GM12878 (cell line): ENCODE data around the gene ATRNL1. TPM values are rescaled to one million over a fixed set of nuclear protein-coding genes. Genes with fewer than 3 reads are reported as not detected.

Experiments
- ATAC-seq: fragments of 200-7000 bp; cut with Tn5 transposase; 3 replicates; pipeline ENCODE4 v1.9.1; 2020; ENCODE audit warnings: mild to moderate bottlenecking, moderate library complexity
- BruUV-seq: library from RNA; stranded (reverse); fragments of 400-500 nt; replicated peaks from 2 replicates; lab custom pipeline; 2021; lab: Mats Ljungman, UMichigan
- CTCF ChIA-PET: fragments of 300-600 bp; sonication (Branson Sonifier 250); formaldehyde crosslinking; extraction: SDS; loops from one replicate; lab custom pipeline; 2021; ENCODE audit warnings: inconsistent platforms; lab: Yijun Ruan, JAX
- POLR2A ChIA-PET: fragments of 350-600 bp; formaldehyde crosslinking; extraction: SDS; loops from one replicate; lab custom pipeline; 2021; ENCODE audit warnings: inconsistent platforms; lab: Charles Lee
- RAD21 ChIA-PET: fragments of 300-600 bp; sonication (Branson Sonifier 250); formaldehyde crosslinking; loops from one replicate; lab custom pipeline; 2023; ENCODE audit warnings: antibody characterized with exemption; ENCODE audit not compliant: unreplicated experiment; lab: Charles Lee
- SMC1A ChIA-PET: fragments of 300-600 bp; sonication (Branson Sonifier 250); formaldehyde crosslinking; loops from one replicate; lab custom pipeline; 2023; ENCODE audit not compliant: unreplicated experiment, uncharacterized antibody; lab: Charles Lee
- DNase-seq: peaks from one replicate; pipeline ENCODE4 v3.0.0-alpha.2; 2011; ENCODE audit warnings: low read depth, low spot score
- FAIRE-seq: peaks from 3 replicates; lab custom pipeline; 2011; peaks lifted over from hg19 to GRCh38; lab: Jason Lieb, UNC
- H2AFZ ChIP-seq: 2 replicates; pipeline ENCODE4 v1.6.0; 2011; ENCODE audit warnings: low read depth, low read length, control low read depth; ENCODE audit not compliant: control insufficient read depth
- H3K27ac ChIP-seq: 2 replicates; pipeline ENCODE4 v1.5.1; 2011; ENCODE audit warnings: control low read depth; ENCODE audit not compliant: control insufficient read depth, insufficient read depth
- H3K27me3 ChIP-seq, 2 experiments: replicated peaks in 1 of 2; 2 replicates each; pipeline versions ENCODE4 v1.6.0 to v1.6.1; 2011; ENCODE audit warnings: low read length in 1 of 2; ENCODE audit not compliant: control insufficient read depth in 2 of 2, insufficient read depth in 2 of 2
- H3K36me3 ChIP-seq, 2 experiments: 2 replicates each; pipeline ENCODE4 v1.5.1; 2011; ENCODE audit warnings: low read length in 1 of 2; ENCODE audit not compliant: control insufficient read depth in 2 of 2, insufficient read depth in 2 of 2
- H3K4me1 ChIP-seq: 2 replicates; pipeline ENCODE4 v1.6.1; 2011; ENCODE audit warnings: mild to moderate bottlenecking, low read length, moderate library complexity, mixed read lengths; ENCODE audit not compliant: control insufficient read depth, insufficient read depth
- H3K4me2 ChIP-seq: 2 replicates; pipeline ENCODE4 v1.6.0; 2011; ENCODE audit warnings: control low read depth; ENCODE audit not compliant: control insufficient read depth, insufficient read depth
- H3K4me3 ChIP-seq: fragments of 200-600 bp; sonication (generic); 2 replicates; pipeline ENCODE4 v1.5.1; 2016
- H3K79me2 ChIP-seq: 2 replicates; pipeline ENCODE4 v1.6.0; 2011; ENCODE audit warnings: low read length; ENCODE audit not compliant: control insufficient read depth, insufficient read depth
- H3K9ac ChIP-seq: 2 replicates; pipeline ENCODE4 v1.8.0; 2011; ENCODE audit warnings: low read length, control low read depth, mixed read lengths; ENCODE audit not compliant: control insufficient read depth, insufficient read depth
- H3K9me3 ChIP-seq: replicated peaks from 3 replicates; pipeline ENCODE4 v1.5.1; 2011; ENCODE audit warnings: mild to moderate bottlenecking, low read length; ENCODE audit not compliant: control insufficient read depth, insufficient read depth
- H4K20me1 ChIP-seq: 2 replicates; pipeline ENCODE4 v1.6.0; 2011; ENCODE audit not compliant: control insufficient read depth, insufficient read depth
- BACH1 ChIP-seq: fragments of 450-650 bp; IDR thresholded peaks from 2 replicates; pipeline ENCODE4 v1.6.1; 2017; ENCODE audit warnings: mild to moderate bottlenecking, borderline replicate concordance
- CBX3 ChIP-seq: fragments of 200-600 bp; sonication (generic); IDR thresholded peaks from 2 replicates; pipeline ENCODE4 v1.6.1; 2016; ENCODE audit warnings: low read depth, borderline replicate concordance
- CEBPB ChIP-seq, 2 experiments: fragments of 150-350 bp in 1 of 2; IDR thresholded peaks; 2 replicates each; pipeline ENCODE4 v1.6.1; 2012 to 2014; ENCODE audit warnings: low read depth in 2 of 2, low read length in 2 of 2, borderline replicate concordance in 1 of 2, inconsistent platforms in 1 of 2
- CUX1 ChIP-seq: IDR thresholded peaks from 2 replicates; pipeline ENCODE4 v1.6.1; 2012; ENCODE audit warnings: improper control_type of control experiment, low read depth, low read length; ENCODE audit not compliant: insufficient replicate concordance
- EED ChIP-seq: sonication (generic); IDR thresholded peaks from 2 replicates; pipeline ENCODE4 v1.6.1; 2016; ENCODE audit warnings: antibody characterized with exemption, low read depth
- ETV6 ChIP-seq, 2 experiments: fragments of 450-650 bp in 1 of 2; IDR thresholded peaks in 1 of 2; conservative IDR thresholded peaks in 1 of 2; 2 replicates each; pipeline ENCODE4 v1.6.1; 2014; ENCODE audit warnings: antibody characterized with exemption in 1 of 2, borderline replicate concordance in 1 of 2, low read depth in 1 of 2, mild to moderate bottlenecking in 1 of 2, moderate library complexity in 1 of 2
- FOS ChIP-seq: IDR thresholded peaks from 3 replicates; pipeline ENCODE4 v1.6.1; 2011; ENCODE audit warnings: borderline replicate concordance; ENCODE audit not compliant: insufficient read length; ENCODE audit errors: extremely low read depth
- GABPA ChIP-seq: IDR thresholded peaks from 2 replicates; pipeline ENCODE4 v1.6.1; 2014; ENCODE audit warnings: antibody characterized with exemption, low read depth, mild to moderate bottlenecking, inconsistent platforms
- JUNB ChIP-seq: IDR thresholded peaks from 2 replicates; pipeline ENCODE4 v1.6.1; 2016; ENCODE audit warnings: antibody characterized with exemption, mild to moderate bottlenecking
- MYB ChIP-seq: fragments of 150-350 bp; IDR thresholded peaks from 2 replicates; pipeline ENCODE4 v1.6.1; 2014; ENCODE audit warnings: mild to moderate bottlenecking, low read depth, low read length, borderline replicate concordance
- SRF ChIP-seq, 2 experiments: IDR thresholded peaks; 2 replicates each; pipeline ENCODE4 v1.6.1; 2011; ENCODE audit warnings: low read depth in 2 of 2, low read length in 2 of 2, mild to moderate bottlenecking in 1 of 2, moderate library complexity in 1 of 2
- ZBED1 ChIP-seq: IDR thresholded peaks from 2 replicates; pipeline ENCODE4 v1.6.1; 2016; ENCODE audit warnings: borderline replicate concordance
- WGBS: methylation state at CpG from one replicate; pipeline ENCODE4 v1.1.6; 2016; ENCODE audit warnings: low lambda C conversion rate; ENCODE audit not compliant: insufficient replicate concordance, insufficient coverage; ENCODE audit errors: missing lambda C conversion rate; 5-methylcytosine and 5-hydroxymethylcytosine counted together
- in situ Hi-C: fragments of 300-500 bp; cut with MboI; formaldehyde crosslinking; loops from 9 replicates; pipeline ENCODE4 v1.14.3; 2018; ENCODE audit warnings: mixed read lengths
- intact Hi-C: fragments of 100-400 bp; cut with micrococcal nuclease; formaldehyde crosslinking; loops from one replicate; pipeline ENCODE4 v1.14.2; 2022; ENCODE audit not compliant: unreplicated experiment
- polyA plus RNA-seq, 11 experiments: library from polyadenylated mRNA; depleted of rRNA in 4 of 11; unstranded in 6 of 11; stranded (reverse) in 5 of 11; fragments of >200 nt; fragmentation: Nextera tagmentation in 4 of 11; fragmentation: Illumina TruSeq in 1 of 11; extraction: Ambion mirVana in 4 of 11; extraction: Trizol in 1 of 11; gene quantifications; 1 replicate in 1 of 11; 2 replicates in 10 of 11; pipeline versions ENCODE4 v1.2.1 to v1.2.3, GENCODE V29; 2011 to 2016; ENCODE audit warnings: inconsistent platforms in 2 of 11, missing spikeins in 2 of 11, low read depth in 1 of 11
- total RNA-seq, 4 experiments: library from RNA; depleted of rRNA in 3 of 4; stranded (reverse); fragments of >200 nt in 3 of 4; fragmentation: Illumina TruSeq in 1 of 4; extraction: Trizol in 1 of 4; gene quantifications; 2 replicates each; pipeline versions ENCODE4 v1.2.1 to v1.2.3, GENCODE V29; 2013 to 2021

Gene ATRNL1
- total and polyA plus RNA-seq, 10 of the 15 experiments (the other 5 are each of a cell fraction or from before 2014, with no cell fraction given) = 0.03 to 1.4 (median 0.34) TPM

GRCh38 chr10:115278294-115278693 is 185.1 kb downstream of the ATRNL1 start:
- Histone ChIP-seq H4K20me1 (no peaks in the 10 kb centered on the region), H3K79me2 (no peaks in the 10 kb centered on the region), H3K4me1 (no peaks in the 10 kb centered on the region), H3K27ac (no peak overlapping the region), H3K36me3 (no peaks in the 10 kb centered on the region), H2AFZ (no peak overlapping the region), H3K9me3 (no peaks in the 10 kb centered on the region), H3K4me3 (no peak overlapping the region), H3K27me3 (no peaks in the 10 kb centered on the region), H3K4me2 (no peak overlapping the region), H3K9ac (no peak overlapping the region)
- TF ChIP-seq EED = no peak
- no peak for TF ChIP-seq JUNB
- TF ChIP-seq SRF (IDR thresholded peaks at IDR 0.05; ENCODE audit: low read depth in 2 of 2, low read length in 2 of 2) = peak; percentile 45 to 80; a peak in 3 of 4 replicates
- 0 out of 2 replicates have a peak, but pooled peaks have one; percentile 32 for TF ChIP-seq GABPA
- TF ChIP-seq FOS = no peak
- TF ChIP-seq BACH1 = no peak
- ChIA-PET RAD21 (no interaction called here), CTCF (no interaction called here), POLR2A (no interaction called here), SMC1A (no interaction called here)
- DNase-seq (no peak), ATAC-seq (peak; percentile 23; the same call in 1 of the 3 replicates), FAIRE-seq (peak; percentile 41)
- no TSS peak for BruUV-seq
- 42% methylated on average over 2 of the region's 2 CpGs for WGBS
- intact Hi-C loops (no loop called here), in situ Hi-C loops (no loop called here)

- ChIA-PET RAD21 (no interaction called here), POLR2A (no interaction called here)
- TF ChIP-seq CEBPB (IDR thresholded peaks at IDR 0.05; ENCODE audit: borderline replicate concordance in 1 of 2, low read depth in 2 of 2, low read length in 2 of 2) (no peak), CUX1 (no peak), ZBED1 (no peak), FOS (no peak), ETV6 (conservative IDR thresholded peaks at IDR 0.05 in 1 of 2, IDR thresholded peaks at IDR 0.05 in 1 of 2; ENCODE audit: borderline replicate concordance in 1 of 2, low read depth in 1 of 2) (no peak), CBX3 (no peak), MYB (no peak)
Measured at GRCh38 chr10:115295213-115295805, 202.1 kb downstream of the ATRNL1 start.

More at GRCh38 chr10:115295213-115295805, 202.1 kb downstream of the ATRNL1 start:
- DNase-seq = no peak
- H3K27me3 ChIP-seq = no peaks in the 10 kb centered on the region
- no peaks in the 10 kb centered on the region for H4K20me1 ChIP-seq
- no peaks in the 10 kb centered on the region for H3K4me1 ChIP-seq
- no peak overlapping the region for H2AFZ ChIP-seq
- H3K9me3 ChIP-seq = no peaks in the 10 kb centered on the region
- in situ Hi-C loops (no loop called here), intact Hi-C loops (no loop called here)
- CTCF ChIA-PET = no interaction called here
- no peak for ATAC-seq
- BruUV-seq = no TSS peak
- FAIRE-seq = no peak
- H3K4me3 ChIP-seq = no peak overlapping the region
- SMC1A ChIA-PET = interaction anchor here (1.1 kb wide), 1 partner anchor 22 kb away, joined by 3 read pairs; no protein-coding TSS in a partner anchor
- no peak overlapping the region for H3K9ac ChIP-seq
- H3K36me3 ChIP-seq = no peaks in the 10 kb centered on the region
- H3K4me2 ChIP-seq = no peak overlapping the region
- H3K79me2 ChIP-seq = no peaks in the 10 kb centered on the region
- H3K27ac ChIP-seq = no peak overlapping the region
- 9% methylated on average over 5 of the region's 5 CpGs for WGBS
